Activated effector memory CD4-positive, alpha-beta T cell treated with Interleukin-2 at 50 U/mL for 16 hours (primary cell): ENCODE measurements around the gene BACE2.
"Not testable (repeated sequence)": the region's sequence is repeated elsewhere in the genome, so short reads cannot be mapped to it uniquely, and the experiment has no call there.

Experiments used
- DNase-seq: peaks from one replicate; pipeline ENCODE4 v3.0.0-alpha.2; 2020

The BACE2 gene

GRCh38 chr21:41243107-41243506 is 75.1 kb downstream of the BACE2 start:
- no peak for DNase-seq

DNA sequence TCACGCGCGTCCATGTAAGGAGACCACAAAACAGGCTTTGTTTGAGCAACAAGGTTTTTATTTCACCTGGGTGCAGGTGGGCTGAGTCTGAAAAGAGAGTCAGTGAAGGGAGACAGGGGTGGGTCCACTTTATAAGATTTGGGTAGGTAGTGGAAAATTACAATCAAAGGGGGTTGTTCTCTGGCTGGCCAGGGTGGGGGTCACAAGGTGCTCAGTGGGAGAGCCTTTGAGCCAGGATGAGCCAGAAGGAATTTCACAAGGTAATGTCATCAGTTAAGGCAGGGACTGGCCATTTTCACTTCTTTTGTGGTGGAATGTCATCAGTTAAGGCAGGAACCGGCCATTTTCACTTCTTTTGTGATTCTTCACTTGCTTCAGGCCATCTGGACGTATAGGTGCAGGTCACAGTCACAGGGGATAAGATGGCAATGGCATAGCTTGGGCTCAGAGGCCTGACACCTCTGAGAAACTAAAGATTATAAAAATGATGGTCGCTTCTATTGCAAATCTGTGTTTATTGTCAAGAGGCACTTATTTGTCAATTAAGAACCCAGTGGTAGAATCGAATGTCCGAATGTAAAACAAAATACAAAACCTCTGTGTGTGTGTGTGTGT is 76.4 kb downstream of the BACE2 start:
- DNase-seq, result not testable (repeated sequence)

GRCh38 chr21:41245509-41246135 is 77.7 kb downstream of the BACE2 start:
- no peak for DNase-seq

DNA sequence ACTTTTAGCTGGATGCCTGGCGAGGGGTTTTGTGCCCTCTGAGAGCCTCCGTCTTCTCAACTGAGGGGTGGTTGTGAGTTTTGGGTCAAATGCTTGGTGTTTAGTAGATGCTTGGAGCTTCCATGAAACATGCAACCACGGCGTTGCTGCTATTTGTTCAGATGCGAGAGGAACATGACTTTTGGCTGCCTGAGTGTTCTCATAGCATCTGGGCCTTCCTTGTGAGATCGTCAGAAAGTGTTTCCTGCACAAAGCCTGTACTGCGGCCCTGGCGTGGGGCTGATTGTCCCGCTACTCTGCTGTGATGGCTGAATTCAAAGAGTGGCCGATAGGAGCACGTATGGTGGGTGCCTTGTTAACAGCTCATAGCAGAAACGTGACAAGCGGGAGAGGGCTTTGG is 78.8 kb downstream of the BACE2 start:
- no peak for DNase-seq

DNA sequence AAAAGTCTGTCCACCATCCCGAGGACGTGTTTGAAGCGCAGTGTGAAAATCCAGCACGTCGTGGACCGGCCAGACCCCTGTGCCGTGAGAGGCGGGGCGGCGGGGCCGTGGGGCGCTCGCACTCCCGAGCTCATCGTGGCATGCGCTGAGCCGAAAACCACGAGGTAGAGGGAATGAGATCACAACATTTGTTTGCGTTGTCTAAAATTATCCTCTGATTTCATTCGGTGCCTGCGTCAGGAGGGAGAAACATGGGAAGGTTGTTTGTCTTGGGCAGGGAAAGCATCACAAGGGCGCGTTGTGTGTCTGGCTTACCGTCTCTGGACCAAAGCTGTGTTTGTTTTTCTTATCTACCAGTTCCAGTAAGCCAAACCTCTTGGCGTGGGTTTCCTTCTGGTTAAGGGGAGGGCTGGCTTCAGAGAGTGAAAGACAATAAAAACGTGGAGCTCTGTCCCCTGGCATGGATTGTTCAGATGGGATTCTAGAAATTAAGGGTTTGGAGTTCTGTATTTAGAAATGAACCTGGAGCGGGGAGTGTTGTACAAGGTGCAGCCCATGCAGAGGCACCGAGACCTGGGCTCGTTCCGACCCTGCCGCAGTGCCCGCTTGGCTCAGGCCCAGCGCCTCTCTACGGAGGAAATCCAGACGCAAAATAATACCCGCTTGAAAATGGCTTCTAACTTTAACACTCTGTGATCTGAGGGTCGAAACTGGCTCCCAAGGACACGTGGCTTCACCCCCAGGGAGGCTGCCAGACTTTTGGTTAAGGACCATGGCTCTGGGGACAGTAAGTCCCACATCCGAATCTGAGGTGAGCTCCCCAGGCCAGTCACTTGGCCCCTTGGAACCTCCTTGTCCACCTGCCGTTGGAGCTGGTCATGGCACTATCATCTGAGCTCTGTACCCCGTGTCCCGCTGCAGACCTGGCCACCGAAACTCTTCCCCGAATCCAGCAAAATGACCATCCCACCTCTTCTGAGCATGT is 79.9 kb downstream of the BACE2 start:
- DNase-seq, result no peak

DNA sequence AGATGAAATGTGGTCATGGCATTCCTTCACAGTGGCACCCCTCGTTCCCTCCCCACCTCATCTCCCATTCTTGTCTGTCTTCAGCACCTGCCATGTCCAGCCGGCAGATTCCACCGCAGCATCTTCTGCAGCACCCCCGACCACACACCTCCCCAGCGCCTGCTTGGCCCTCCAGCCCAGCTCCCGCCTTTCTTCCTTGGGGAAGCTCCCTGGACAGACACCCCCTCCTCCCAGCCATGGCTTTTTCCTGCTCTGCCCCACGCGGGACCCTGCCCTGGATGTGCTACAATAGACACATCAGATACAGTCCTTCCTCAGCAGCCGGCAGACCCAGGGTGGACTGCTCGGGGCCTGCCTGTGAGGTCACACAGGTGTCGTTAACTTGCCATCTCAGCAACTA is 81.5 kb downstream of the BACE2 start:
- no peak for DNase-seq

DNA sequence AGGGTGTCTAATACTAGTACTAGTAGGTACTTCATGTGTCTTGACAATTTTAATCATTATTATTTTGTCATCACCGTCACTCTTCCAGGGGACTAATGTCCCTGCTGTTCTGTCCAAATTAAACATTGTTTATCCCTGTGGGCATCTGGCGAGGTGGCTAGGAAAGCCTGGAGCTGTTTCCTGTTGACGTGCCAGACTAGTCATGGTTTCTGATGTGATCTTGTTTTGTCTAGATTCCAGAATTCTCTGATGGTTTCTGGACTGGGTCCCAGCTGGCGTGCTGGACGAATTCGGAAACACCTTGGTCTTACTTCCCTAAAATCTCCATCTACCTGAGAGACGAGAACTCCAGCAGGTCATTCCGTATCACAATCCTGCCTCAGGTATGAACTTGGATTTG is 82.6 kb downstream of the BACE2 start:
- DNase-seq, result no peak

DNA sequence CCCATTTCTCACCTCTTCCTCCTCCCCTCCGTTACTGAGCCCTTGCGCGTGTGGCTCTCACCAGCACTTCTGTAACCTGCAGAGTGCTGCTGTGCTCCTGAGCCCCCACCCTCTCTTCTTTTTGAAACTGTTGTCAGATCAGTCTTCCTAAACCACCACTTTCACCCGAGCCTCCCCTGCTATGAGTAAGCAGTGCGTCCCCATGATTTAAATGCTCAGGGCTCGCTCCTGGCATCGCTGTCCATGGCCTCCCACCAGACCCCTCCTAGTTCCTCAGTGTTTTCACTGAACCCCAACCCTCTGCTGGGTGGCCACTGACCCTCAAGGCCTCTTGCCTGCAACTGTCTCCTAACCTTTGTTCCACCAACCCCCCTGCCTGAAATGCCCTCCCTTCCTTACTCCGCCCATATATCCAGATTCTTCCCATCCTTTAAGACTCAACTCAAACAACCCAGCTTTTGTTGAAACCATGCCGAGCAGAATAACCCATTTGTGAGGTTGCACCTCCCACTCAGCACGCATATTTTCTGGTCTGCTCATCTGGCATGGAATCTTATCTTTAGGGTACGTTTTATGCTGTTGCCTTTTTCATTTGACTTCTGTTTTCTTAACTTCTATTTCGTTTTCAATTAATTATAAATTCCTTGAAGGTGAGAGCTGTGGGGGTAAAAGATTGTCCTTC is 84.1 kb downstream of the BACE2 start:
- no peak for DNase-seq

DNA sequence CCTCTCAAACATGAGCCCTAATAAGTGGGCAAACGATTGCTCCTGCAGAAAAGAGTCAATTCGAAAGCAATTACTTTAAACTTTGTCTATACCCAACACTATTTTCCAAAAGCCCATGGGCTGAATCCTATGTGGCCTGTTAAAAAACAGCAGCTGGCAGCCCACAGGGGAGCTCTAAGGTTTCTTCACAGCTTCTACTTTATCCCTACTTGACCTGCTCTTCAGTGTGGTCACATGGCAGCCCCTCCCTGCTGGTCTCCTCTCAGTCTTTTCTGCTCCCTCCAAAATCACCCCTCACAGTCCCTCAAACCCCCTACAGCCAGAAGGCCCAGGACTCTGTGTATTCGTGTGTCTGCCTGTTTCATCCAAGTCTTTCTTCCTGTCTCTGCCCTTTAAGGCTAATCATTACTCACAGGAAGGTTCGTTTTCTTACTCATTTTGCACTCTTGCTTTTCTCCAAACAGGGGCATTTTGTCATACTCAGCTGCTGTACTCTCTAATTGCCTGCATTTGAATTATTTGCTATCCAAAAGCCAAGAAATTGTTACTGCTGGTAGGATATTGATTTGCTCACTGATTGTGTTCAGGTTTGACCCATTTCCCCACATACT is 86.2 kb downstream of the BACE2 start:
- DNase-seq, result no peak

- no peak for DNase-seq
These were observed 87.2 kb downstream of the BACE2 start for GRCh38 chr21:41255190-41255589.

GRCh38 chr21:41256231-41256630 is 88.3 kb downstream of the BACE2 start:
- DNase-seq, result not testable (repeated sequence)

GRCh38 chr21:41256771-41257702 is 89.1 kb downstream of the BACE2 start:
- no peak for DNase-seq

GRCh38 chr21:41258617-41259016 is 90.7 kb downstream of the BACE2 start:
- DNase-seq, result no peak

- DNase-seq, result no peak
These were observed 92.5 kb downstream of the BACE2 start for GRCh38 chr21:41260428-41260827.

- DNase-seq, result no peak
These were observed 99.4 kb downstream of the BACE2 start for GRCh38 chr21:41267346-41267745.

DNA sequence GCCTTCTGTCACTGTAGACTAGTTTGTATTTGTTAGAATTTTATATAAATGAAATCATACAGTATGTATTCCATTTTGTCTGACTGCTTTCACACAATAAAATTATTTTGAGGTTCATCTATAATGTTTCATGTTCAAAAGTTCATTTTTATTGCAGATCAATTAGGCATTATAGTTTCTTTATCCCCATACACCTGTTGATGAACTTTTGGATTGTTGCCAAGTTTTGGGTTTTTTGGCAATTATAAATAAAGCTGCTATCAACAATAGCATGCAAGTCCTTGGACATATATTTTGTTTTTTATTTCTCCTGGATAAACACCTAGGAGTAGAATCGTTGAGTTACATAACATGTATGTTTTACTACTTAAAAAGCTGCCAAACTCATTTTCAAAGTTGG is 101.6 kb downstream of the BACE2 start:
- no peak for DNase-seq

GRCh38 chr21:41277196-41277595 is 109.2 kb downstream of the BACE2 start:
- no peak for DNase-seq

DNA sequence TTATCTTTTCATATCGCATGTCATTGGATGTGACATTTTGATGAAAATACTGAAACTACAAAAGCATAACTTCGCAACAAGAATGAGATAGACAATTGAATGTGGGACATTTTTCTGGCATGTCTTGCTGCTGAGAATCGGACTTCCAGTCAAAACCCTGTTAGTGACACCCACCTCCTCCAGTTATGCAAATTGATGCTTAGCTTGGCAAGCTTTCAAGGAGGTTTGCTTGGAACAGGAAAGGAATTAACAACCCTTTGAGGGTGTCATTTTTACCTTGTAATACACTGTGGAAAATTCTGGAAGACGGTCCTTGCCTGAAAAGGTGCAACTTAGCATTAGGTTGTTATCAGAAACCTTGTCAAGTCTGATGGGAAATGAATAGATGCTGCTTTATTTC is 109.9 kb downstream of the BACE2 start:
- no peak for DNase-seq

- DNase-seq, result no peak
These were observed 112.4 kb downstream of the BACE2 start for GRCh38 chr21:41280115-41280919.

- DNase-seq, result no peak
These were observed 114.5 kb downstream of the BACE2 start for GRCh38 chr21:41282412-41282811.
